ENCODE data around the gene VTN.

The VTN gene

DNA sequence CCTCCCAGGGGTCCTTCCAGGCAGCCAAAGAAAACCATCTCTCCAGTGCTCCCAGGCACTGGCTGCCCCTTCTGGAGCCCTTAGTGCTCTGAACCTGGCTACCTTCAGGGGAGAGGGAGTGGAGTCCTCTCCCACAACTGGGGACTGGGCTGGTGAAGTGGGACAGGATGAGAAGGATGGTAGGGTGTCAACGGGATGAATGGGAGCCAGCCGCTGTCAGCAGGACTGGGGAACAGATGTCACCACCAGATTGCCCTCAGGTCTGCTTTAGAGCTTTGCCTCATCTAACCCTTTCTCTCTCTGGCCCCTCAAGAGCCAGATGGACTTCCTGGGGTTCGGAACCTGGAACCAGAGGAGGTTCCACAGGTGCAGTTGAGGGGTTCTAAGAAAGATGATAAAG lies 4.6 kb downstream of the VTN start:
- POLR2A ChIA-PET, result no interaction called here
- no CpG with 5 or more reads among the region's 3 CpGs for WGBS (ENCODE audit: insufficient coverage)
- Histone ChIP-seq H3K36me3 (ENCODE audit: control insufficient read depth in 4 of 4, insufficient read depth in 4 of 4, low read length in 3 of 4) (peaks cover 4 to 43% (median 25%) of the 10 kb centered on the region in 4 experiments), H3K27me3 (replicated peaks in 2 of 5; ENCODE audit: control insufficient read depth in 4 of 5, insufficient read depth in 5 of 5, low read length in 4 of 5) (no peaks in the 10 kb centered on the region), H3K27ac (ENCODE audit: insufficient read depth in 1 of 2, low read depth in 1 of 2, low read length in 2 of 2, poor library complexity in 1 of 2, severe bottlenecking in 2 of 2) (no peak overlapping the region), H3K4me1 (ENCODE audit: control extremely low read depth in 1 of 4, control insufficient read depth in 4 of 4, insufficient read depth in 4 of 4, low read length in 3 of 4) (no peaks in the 10 kb centered on the region), H3K9me3 (ENCODE audit: control extremely low read depth in 1 of 5, control insufficient read depth in 4 of 5, insufficient read depth in 2 of 5, low read depth in 1 of 5, low read length in 4 of 5) (no peaks in the 10 kb centered on the region), H3K4me3 (ENCODE audit: control insufficient read depth in 1 of 7, extremely low read depth in 1 of 7, insufficient read depth in 4 of 7, low read depth in 2 of 7, low read length in 6 of 7) (no peak overlapping the region)
- CTCF ChIA-PET, result interaction anchor here (1.1 to 1.4 kb wide), 2 partner anchors 30 to 390 kb away, joined by 3 to 4 read pairs; partner anchors contain the start of genes IFT20 and TNFAIP1
- no peak for DNase-seq

DNA sequence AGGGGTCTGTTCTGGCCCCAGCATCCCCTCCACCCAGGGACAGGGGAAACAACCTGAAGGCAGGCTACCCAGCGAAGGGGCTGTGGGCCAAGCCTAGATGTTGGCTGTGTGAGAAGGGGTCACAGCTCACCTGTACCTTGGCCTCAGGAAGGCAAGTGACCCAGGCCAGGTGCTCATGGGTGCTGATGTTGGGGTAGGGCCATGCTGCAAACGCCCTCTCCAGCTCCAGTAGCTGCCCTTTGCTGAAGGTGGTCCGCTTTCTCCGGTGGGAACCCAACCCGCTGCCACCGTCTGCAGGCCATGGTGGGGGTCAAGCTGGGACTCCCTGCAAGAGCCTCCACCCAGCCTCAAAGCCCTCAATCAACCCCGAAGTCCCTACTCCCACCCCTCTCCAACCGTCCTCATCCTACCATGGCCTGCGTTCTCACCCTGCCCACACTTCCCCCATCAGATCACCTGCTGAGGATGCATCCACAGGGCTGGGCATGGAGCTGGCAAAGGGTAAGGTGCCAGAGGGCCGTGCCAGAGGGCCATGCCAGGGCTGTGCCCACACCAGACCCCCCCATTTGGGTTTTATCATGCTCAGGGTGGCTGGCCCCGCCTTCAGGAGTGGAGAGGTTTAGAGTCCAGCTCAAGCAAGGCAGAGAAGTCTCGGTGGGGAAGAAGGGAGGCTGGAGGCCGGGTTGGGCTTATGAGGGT lies 5.3 kb downstream of the VTN start, which contains the start of gene SEBOX:
Gene SEBOX, minus strand, starts transcription at position 535 of the 699 bp plus-strand sequence. Its CDS starts 48 bp downstream, at position 487.
- H3K27ac ChIP-seq (ENCODE audit: insufficient read depth in 1 of 2, low read depth in 1 of 2, low read length in 2 of 2, poor library complexity in 1 of 2, severe bottlenecking in 2 of 2), result no peak within 1 kb of the TSS
- POLR2A ChIA-PET, result no interaction called here
- DNase-seq, result no peak
- no peaks in the 10 kb centered on the region for H3K9me3 ChIP-seq (ENCODE audit: control extremely low read depth in 1 of 5, control insufficient read depth in 4 of 5, insufficient read depth in 2 of 5, low read depth in 1 of 5, low read length in 4 of 5)
- H3K36me3 ChIP-seq (ENCODE audit: control insufficient read depth in 4 of 4, insufficient read depth in 4 of 4, low read length in 3 of 4), result peaks cover 4 to 49% (median 28%) of the 10 kb centered on the region in 4 experiments
- no peaks in the 10 kb centered on the region for H3K4me1 ChIP-seq (ENCODE audit: control extremely low read depth in 1 of 4, control insufficient read depth in 4 of 4, insufficient read depth in 4 of 4, low read length in 3 of 4)
- 94% methylated on average over 10 of the region's 13 CpGs for WGBS (ENCODE audit: insufficient coverage)
- no peaks in the 10 kb centered on the region for H3K27me3 ChIP-seq (replicated peaks in 2 of 5; ENCODE audit: control insufficient read depth in 4 of 5, insufficient read depth in 5 of 5, low read length in 4 of 5)
- no peak within 1 kb of the TSS for H3K4me3 ChIP-seq (ENCODE audit: control insufficient read depth in 1 of 7, extremely low read depth in 1 of 7, insufficient read depth in 4 of 7, low read depth in 2 of 7, low read length in 6 of 7)
- CTCF ChIA-PET, result interaction anchor here (0.8 to 1.4 kb wide), 3 partner anchors 19 to 389 kb away, joined by 3 to 4 read pairs (median 3); partner anchors contain the start of genes IFT20 and TNFAIP1

DNA sequence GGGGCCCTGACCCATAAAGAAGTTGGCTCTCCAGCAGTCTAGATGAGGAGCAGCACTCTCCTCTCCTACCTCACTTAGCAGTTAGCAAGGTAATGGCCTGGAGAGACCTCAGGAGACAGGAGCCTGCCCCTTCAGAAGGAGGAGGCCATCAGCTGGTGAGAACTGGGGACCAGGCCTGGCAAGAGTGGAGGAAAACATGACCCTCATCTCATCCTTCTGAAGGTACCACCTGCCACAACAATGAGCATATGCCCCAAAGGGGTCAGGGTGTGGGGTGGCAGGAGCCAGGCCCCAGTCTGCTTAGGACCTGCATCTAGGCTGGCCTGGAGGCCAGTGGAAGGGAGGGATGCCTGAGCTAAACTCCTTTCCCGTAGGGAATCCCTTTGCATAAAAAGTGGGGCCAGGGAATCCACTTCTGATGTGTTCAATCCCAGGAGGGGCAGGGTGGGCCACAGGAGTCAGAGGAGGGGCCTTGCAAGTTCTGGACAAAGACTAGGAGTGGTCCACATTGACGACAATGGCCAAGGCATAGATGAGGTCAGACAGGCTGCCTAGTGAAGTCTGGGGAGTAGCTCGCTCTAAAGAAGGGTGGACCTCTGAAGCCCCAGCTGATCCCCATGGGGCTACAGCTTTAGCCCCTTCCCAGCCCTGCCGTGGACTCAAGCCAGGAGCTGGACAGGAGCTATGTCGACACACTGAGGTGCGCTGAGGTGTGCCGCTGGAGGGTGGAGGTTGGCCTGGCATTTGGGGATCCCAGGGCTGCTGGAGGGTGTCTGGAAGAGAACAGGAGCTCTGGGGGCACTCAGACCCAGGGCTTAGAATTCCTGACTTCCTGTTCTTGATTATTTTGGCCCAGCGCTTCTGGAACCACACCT lies 6.1 kb downstream of the VTN start:
- no peaks in the 10 kb centered on the region for H3K9me3 ChIP-seq (ENCODE audit: control extremely low read depth in 1 of 5, control insufficient read depth in 4 of 5, insufficient read depth in 2 of 5, low read depth in 1 of 5, low read length in 4 of 5)
- no peak overlapping the region for H3K27ac ChIP-seq (ENCODE audit: insufficient read depth in 1 of 2, low read depth in 1 of 2, low read length in 2 of 2, poor library complexity in 1 of 2, severe bottlenecking in 2 of 2)
- no peaks in the 10 kb centered on the region for H3K4me1 ChIP-seq (ENCODE audit: control extremely low read depth in 1 of 4, control insufficient read depth in 4 of 4, insufficient read depth in 4 of 4, low read length in 3 of 4)
- WGBS (ENCODE audit: insufficient coverage), result 93% methylated on average over 6 of the region's 8 CpGs
- H3K27me3 ChIP-seq (replicated peaks in 2 of 5; ENCODE audit: control insufficient read depth in 4 of 5, insufficient read depth in 5 of 5, low read length in 4 of 5), result no peaks in the 10 kb centered on the region
- peaks cover 8 to 53% (median 33%) of the 10 kb centered on the region in 4 experiments for H3K36me3 ChIP-seq (ENCODE audit: control insufficient read depth in 4 of 4, insufficient read depth in 4 of 4, low read length in 3 of 4)
- no peak overlapping the region for H3K4me3 ChIP-seq (ENCODE audit: control insufficient read depth in 1 of 7, extremely low read depth in 1 of 7, insufficient read depth in 4 of 7, low read depth in 2 of 7, low read length in 6 of 7)
- DNase-seq, result no peak
- ChIA-PET CTCF (interaction anchor here (0.8 to 1.4 kb wide), 3 partner anchors 18 to 388 kb away, joined by 3 to 4 read pairs (median 3); partner anchors contain the start of genes IFT20 and TNFAIP1), POLR2A (no interaction called here)

DNA sequence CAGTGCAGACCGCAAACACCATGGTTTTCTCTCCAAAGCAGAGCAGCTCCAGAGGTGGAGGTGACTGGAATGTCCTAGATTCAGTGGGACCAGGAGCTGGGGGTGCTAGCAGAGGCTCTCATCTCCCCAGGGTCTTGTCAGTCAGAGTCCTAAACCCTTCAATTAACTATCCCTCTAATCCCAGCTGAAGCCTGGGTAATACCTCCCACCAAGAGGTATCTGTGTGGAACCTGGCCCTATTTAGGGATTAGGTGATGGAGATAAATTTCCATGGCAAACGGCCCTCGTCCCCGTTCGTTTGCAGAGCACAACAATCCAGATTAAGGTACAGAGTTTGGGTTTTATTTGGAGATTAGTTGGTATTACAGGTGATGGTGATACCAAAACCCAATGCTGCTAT lies 6.9 kb downstream of the VTN start:
- Histone ChIP-seq H3K27me3 (replicated peaks in 2 of 5; ENCODE audit: control insufficient read depth in 4 of 5, insufficient read depth in 5 of 5, low read length in 4 of 5) (no peaks in the 10 kb centered on the region), H3K4me3 (ENCODE audit: control insufficient read depth in 1 of 7, extremely low read depth in 1 of 7, insufficient read depth in 4 of 7, low read depth in 2 of 7, low read length in 6 of 7) (no peak overlapping the region), H3K27ac (ENCODE audit: insufficient read depth in 1 of 2, low read depth in 1 of 2, low read length in 2 of 2, poor library complexity in 1 of 2, severe bottlenecking in 2 of 2) (no peak overlapping the region), H3K36me3 (ENCODE audit: control insufficient read depth in 4 of 4, insufficient read depth in 4 of 4, low read length in 3 of 4) (peaks cover 8 to 56% (median 33%) of the 10 kb centered on the region in 4 experiments), H3K9me3 (ENCODE audit: control extremely low read depth in 1 of 5, control insufficient read depth in 4 of 5, insufficient read depth in 2 of 5, low read depth in 1 of 5, low read length in 4 of 5) (no peaks in the 10 kb centered on the region), H3K4me1 (ENCODE audit: control extremely low read depth in 1 of 4, control insufficient read depth in 4 of 4, insufficient read depth in 4 of 4, low read length in 3 of 4) (peaks cover 4 to 7% (median 5%) of the 10 kb centered on the region in 4 experiments)
- ChIA-PET CTCF (no interaction called here), POLR2A (no interaction called here)
- 100% methylated on average over 1 of the region's 5 CpGs for WGBS (ENCODE audit: insufficient coverage)
- DNase-seq, result no peak

DNA sequence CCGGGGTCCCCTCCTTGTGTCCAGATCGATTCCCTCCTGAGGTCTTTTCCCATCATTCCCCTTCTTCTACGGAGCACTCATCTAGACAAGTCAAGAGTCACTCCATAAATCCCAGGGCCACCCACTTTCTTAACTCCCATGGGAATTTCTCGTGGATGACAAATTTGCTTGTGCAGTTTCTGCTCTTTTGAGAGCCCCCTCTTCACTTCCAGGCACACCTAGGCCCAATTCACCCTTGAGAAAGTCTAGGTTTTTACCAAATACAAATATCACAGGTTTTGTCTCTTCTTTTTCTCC lies 12.3 kb downstream of the VTN start:
- WGBS (ENCODE audit: insufficient coverage), result 4% methylated on average over 4 of the region's 4 CpGs
- Histone ChIP-seq H3K4me1 (ENCODE audit: control extremely low read depth in 1 of 4, control insufficient read depth in 4 of 4, insufficient read depth in 4 of 4, low read length in 3 of 4) (peaks cover 17 to 25% (median 21%) of the 10 kb centered on the region in 4 experiments), H3K36me3 (ENCODE audit: control insufficient read depth in 4 of 4, insufficient read depth in 4 of 4, low read length in 3 of 4) (peaks cover 18 to 61% (median 39%) of the 10 kb centered on the region in 4 experiments), H3K4me3 (ENCODE audit: control insufficient read depth in 1 of 7, extremely low read depth in 1 of 7, insufficient read depth in 4 of 7, low read depth in 2 of 7, low read length in 6 of 7) (peak overlapping the region; percentile 60 to 98 (median 92)), H3K27me3 (replicated peaks in 2 of 5; ENCODE audit: control insufficient read depth in 4 of 5, insufficient read depth in 5 of 5, low read length in 4 of 5) (no peaks in the 10 kb centered on the region), H3K27ac (ENCODE audit: insufficient read depth in 1 of 2, low read depth in 1 of 2, low read length in 2 of 2, poor library complexity in 1 of 2, severe bottlenecking in 2 of 2) (peak overlapping the region; percentile 90 to 92), H3K9me3 (ENCODE audit: control extremely low read depth in 1 of 5, control insufficient read depth in 4 of 5, insufficient read depth in 2 of 5, low read depth in 1 of 5, low read length in 4 of 5) (no peaks in the 10 kb centered on the region)
- ChIA-PET CTCF (interaction anchor here (1.3 to 4.1 kb wide), 6 partner anchors 11 to 58 kb away, joined by 3 to 27 read pairs (median 4); partner anchors contain the start of genes IFT20, TNFAIP1 and VTN), POLR2A (interaction anchor here (1.2 kb wide), 2 partner anchors 14 to 22 kb away, joined by 3 to 7 read pairs; partner anchors contain the start of genes IFT20, SARM1 and TNFAIP1)
- no peak for DNase-seq

DNA sequence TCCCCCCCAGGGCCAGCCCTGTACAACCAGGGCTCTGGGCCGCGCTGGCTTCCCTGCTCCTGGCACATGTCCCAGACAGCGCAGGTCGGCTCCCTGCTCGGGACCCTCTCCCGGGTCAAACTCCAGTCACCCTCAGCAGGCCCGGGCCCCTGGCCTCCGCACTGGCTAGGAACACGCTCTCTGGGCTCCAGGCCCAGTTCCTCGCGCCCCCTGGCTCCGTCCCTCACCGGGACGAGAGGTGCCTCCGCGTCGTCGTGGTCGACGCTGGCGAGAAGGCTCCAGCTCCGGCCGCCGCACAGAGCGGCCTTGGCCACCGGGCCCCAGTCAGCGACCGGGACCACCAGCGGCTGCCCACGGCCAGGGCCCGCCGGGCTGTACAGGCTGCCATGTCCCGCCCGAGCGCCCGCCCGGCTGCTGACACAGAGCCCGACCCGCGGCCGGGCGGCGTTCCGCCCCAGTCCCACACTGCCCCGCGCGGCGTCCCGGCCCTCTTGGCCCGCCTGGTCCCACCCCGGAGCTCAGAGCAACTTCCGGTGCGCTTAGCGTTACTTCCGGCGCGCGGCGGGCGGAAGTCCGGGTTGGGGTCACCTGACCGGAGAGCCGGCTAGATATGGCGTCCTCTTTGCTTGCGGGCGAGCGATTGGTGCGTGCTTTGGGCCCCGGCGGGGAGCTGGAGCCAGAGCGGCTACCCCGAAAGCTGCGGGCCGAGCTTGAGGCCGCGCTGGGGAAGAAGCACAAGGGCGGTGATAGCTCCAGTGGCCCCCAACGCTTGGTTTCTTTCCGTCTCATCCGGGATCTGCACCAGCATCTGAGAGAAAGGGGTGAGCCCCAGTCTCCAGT lies 12.8 kb downstream of the VTN start, which contains the start of gene POLDIP2:
Gene POLDIP2, minus strand, starts transcription at position 467 of the 840 bp plus-strand sequence. Its CDS starts 79 bp downstream, at position 388.
- Histone ChIP-seq H3K4me3 (ENCODE audit: control insufficient read depth in 1 of 7, extremely low read depth in 1 of 7, insufficient read depth in 4 of 7, low read depth in 2 of 7, low read length in 6 of 7) (peak within 1 kb of the TSS; percentile 60 to 98 (median 92)), H3K4me1 (ENCODE audit: control extremely low read depth in 1 of 4, control insufficient read depth in 4 of 4, insufficient read depth in 4 of 4, low read length in 3 of 4) (peaks cover 17 to 25% (median 21%) of the 10 kb centered on the region in 4 experiments), H3K27ac (ENCODE audit: insufficient read depth in 1 of 2, low read depth in 1 of 2, low read length in 2 of 2, poor library complexity in 1 of 2, severe bottlenecking in 2 of 2) (peak within 1 kb of the TSS; percentile 90 to 92), H3K27me3 (replicated peaks in 2 of 5; ENCODE audit: control insufficient read depth in 4 of 5, insufficient read depth in 5 of 5, low read length in 4 of 5) (no peaks in the 10 kb centered on the region), H3K36me3 (ENCODE audit: control insufficient read depth in 4 of 4, insufficient read depth in 4 of 4, low read length in 3 of 4) (peaks cover 18 to 58% (median 39%) of the 10 kb centered on the region in 4 experiments), H3K9me3 (ENCODE audit: control extremely low read depth in 1 of 5, control insufficient read depth in 4 of 5, insufficient read depth in 2 of 5, low read depth in 1 of 5, low read length in 4 of 5) (no peaks in the 10 kb centered on the region)
- DNase-seq, result peak; percentile 93 to 97 (median 96)
- CTCF ChIA-PET, result interaction anchor here (1.4 to 4.1 kb wide), 5 partner anchors 10 to 59 kb away, joined by 3 to 27 read pairs (median 6); partner anchors contain the start of genes IFT20, TNFAIP1 and VTN
- 0% methylated on average over 67 of the region's 80 CpGs for WGBS (ENCODE audit: insufficient coverage)
- POLR2A ChIA-PET, result interaction anchor here (1.2 kb wide), 2 partner anchors 14 to 22 kb away, joined by 3 to 7 read pairs; partner anchors contain the start of genes IFT20, SARM1 and TNFAIP1
